ENCODE results near the gene EPB41L2.

DNA sequence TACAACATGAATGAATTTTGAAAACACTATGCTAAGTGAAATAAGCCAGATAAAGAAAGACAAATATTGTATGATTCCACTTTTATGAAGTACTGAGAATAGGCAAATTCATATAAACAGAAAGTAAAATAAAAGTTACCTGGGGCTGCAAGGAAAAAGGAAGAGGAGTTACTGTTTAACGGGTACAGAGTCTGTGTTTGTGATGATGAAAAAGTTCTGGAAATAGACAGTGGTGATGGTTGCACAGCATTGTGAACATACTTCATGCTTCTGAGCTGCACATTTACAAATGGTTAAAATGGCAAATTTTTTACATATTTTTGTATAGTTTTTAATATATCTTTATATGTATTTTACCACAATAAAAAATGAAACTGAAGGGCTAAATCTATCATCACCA, 29.4 kb downstream of the EPB41L2 start:
- TF ChIP-seq, protein P1, sequence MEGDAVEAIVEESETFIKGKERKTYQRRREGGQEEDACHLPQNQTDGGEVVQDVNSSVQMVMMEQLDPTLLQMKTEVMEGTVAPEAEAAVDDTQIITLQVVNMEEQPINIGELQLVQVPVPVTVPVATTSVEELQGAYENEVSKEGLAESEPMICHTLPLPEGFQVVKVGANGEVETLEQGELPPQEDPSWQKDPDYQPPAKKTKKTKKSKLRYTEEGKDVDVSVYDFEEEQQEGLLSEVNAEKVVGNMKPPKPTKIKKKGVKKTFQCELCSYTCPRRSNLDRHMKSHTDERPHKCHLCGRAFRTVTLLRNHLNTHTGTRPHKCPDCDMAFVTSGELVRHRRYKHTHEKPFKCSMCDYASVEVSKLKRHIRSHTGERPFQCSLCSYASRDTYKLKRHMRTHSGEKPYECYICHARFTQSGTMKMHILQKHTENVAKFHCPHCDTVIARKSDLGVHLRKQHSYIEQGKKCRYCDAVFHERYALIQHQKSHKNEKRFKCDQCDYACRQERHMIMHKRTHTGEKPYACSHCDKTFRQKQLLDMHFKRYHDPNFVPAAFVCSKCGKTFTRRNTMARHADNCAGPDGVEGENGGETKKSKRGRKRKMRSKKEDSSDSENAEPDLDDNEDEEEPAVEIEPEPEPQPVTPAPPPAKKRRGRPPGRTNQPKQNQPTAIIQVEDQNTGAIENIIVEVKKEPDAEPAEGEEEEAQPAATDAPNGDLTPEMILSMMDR (conservative IDR thresholded peaks at IDR 0.05 in 1 of 2, IDR thresholded peaks at IDR 0.05 in 1 of 2; ENCODE audit: low read depth in 1 of 2, low read length in 2 of 2): no peak
- TF ChIP-seq EZH2 (IDR thresholded peaks at IDR 0.05; ENCODE audit: low read length, missing control alignments): no peak
